Globus pallidus (tissue), 1 donor: ENCODE results near the gene DPEP1.
"Not testable (repeated sequence)": the region's sequence is repeated elsewhere in the genome, so short reads cannot be mapped to it uniquely, and the experiment has no call there.

ENCODE experiments used
- DNase-seq: peaks from one replicate; pipeline ENCODE4 v3.0.0-alpha.2; 2015; ENCODE audit warnings: low spot score

The DPEP1 gene

DNA sequence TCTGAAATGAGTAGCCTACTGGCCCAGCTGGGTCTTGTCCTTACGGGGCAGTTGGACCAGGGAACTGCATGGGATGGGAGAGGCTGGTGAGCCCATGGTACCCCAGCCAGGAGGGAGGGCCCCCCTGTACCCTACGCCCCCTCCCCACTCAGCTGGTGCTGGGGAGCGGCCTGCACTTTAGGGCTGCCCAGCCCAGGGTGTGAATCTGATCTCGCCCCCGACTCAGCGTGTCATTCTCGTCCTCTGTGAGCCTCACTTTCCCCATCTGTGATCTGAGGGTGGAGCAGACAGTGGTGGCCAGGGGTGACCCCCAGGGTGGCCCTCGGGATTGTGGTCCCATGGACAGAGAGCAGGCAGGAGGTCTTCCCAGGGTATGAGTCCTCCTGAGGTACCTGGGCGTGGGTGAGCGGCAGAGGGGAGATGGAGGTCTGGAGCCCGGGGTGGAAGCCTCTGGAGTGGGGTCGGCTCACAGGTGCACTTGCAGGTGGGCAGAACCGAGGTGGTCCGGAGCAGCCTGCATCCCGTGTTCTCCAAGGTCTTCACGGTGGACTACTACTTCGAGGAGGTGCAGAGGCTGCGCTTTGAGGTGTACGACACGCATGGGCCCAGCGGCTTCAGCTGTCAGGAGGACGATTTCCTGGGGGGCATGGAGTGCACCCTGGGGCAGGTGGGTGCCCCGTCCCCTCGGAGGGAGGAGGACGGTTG lies 36.2 kb upstream of the DPEP1 start:
- DNase-seq = no peak

DNA sequence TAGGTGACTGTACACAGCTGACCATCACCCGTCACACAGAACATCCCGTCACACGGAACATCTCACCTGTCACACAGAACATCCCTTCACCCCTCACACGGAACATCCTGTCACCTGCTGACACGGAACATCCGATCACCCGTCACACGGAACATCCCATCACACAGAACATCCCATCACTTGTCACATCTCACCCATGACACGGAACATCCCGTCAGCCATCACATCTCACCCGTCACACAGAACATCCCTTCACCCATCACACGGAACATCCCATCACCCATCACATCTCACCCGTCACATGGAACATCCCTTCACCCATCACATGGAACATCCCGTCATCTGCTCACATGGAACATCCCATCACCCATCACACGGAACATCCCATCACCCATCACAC lies 34.1 kb upstream of the DPEP1 start:
- no peak for DNase-seq

DNA sequence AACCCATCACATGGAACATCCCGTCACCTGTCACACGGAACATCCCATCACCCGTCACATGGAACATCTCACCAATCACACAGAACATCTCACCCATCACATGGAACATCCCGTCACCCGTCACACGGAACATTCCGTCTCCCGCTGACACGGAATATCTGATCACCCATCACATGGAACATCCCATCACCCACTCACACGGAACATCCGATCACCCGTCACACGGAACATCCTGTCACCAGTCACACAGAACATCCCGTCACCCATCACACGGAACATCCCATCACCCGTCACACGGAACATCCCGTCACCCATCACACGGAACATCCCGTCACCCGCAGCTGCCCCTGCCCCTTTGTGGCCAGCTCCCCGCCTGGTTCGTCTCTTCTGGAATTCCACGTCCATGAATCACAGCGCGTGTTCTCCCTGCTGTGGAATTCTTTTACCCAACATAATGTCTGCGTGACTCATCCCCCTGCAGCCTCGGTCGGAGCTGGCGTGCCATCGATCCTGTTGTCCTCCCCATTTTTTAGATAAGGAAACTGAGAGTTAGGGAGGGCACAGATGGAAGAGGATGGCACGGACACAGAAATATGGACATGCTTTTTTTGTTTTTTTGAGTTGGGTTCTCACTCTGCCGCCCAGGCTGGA lies 32.3 kb upstream of the DPEP1 start:
- no peak for DNase-seq

DNA sequence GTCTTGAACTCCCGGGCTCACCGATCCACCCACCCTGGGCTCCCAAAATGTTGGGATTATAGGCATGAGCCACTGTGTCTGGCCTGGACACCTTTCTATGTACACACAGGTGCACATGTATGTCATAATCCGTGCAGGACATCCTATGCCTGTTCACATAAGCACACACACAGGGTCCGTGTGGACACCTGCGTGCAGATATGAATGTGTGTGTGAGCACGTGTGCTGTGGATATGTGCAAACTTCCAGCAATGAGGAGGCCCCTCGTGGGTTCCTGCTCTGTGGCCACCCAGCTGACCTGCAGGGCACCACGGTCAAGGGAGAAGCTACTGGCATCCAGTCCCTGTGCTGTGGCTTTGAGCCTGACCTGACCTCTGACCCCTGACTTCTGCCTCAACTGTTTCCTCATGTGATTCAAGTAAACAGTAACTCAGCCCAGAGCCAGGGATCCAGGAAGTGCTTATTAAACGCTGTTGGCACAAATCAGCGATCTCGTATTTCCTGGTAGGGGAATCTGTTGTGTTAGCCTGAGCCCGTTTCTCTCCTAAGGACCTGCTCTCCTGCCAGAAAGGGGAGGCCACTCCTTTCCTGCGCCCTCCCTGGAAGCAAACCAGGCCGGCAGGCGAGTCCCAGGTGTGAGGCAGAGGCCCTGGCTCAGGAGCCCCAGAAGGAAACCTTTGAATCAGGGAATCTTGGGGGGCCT lies 31.4 kb upstream of the DPEP1 start:
- no peak for DNase-seq

DNA sequence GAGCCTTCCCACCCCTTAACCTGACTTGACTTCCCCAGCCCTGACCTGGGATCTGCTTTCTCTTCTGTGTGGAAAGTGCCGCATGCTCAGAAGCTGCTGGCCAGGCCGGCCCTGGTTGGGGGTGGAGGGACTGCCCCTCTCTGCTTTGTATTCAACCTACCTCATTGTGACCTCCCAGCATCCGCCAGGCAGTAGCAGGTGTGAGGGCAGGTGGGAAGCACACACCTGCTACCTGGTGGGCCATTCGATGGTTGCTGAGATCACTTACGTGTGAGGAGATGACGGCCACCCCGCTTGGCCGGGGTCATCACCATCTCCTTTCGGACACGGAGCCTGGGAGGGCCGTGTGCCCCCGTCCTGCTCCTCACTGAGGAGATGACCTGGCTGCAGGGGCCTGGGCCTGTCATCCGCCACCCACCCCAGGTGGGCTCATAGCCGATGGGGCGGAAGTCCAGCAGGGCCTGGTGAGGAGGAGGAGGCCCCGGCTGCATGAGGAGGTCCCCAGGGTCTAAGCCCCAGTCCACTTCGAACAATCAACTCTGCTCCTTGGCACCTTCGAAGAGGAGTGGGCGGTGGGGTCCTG lies 30.7 kb upstream of the DPEP1 start:
- no peak for DNase-seq

DNA sequence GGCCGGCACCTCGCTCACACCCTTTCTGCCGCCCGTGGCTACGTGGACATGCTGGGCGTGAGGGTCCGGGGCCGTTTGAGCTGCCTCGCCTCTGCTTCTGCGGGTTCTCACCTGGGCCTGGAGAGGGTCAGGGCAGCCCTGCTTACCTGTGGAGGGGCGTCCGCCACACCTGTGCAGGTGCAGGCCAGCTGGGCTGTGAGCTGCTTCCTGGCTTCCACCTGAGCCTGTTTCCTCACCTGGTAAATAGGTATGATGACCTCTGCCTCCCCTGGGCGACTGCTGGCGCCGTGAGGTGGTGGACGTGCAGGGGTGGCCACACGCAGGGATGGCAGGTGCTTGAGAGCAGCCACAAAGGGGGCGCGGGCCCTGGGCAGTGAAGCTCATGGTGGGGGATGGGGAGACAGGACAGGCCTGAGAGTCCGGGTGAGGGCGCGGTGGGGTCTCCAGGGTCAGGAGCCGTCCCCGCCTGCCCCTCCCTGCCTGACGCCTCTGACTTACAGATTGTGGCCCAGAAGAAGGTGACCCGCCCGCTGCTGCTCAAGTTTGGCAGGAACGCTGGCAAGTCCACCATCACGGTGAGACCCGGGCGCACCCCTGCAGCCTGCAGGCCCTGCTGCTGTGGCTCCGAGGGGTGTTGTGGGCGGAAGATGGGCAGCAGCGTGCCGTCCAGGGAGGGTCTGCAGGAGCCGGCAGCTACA lies 30.1 kb upstream of the DPEP1 start:
- DNase-seq = no peak

DNA sequence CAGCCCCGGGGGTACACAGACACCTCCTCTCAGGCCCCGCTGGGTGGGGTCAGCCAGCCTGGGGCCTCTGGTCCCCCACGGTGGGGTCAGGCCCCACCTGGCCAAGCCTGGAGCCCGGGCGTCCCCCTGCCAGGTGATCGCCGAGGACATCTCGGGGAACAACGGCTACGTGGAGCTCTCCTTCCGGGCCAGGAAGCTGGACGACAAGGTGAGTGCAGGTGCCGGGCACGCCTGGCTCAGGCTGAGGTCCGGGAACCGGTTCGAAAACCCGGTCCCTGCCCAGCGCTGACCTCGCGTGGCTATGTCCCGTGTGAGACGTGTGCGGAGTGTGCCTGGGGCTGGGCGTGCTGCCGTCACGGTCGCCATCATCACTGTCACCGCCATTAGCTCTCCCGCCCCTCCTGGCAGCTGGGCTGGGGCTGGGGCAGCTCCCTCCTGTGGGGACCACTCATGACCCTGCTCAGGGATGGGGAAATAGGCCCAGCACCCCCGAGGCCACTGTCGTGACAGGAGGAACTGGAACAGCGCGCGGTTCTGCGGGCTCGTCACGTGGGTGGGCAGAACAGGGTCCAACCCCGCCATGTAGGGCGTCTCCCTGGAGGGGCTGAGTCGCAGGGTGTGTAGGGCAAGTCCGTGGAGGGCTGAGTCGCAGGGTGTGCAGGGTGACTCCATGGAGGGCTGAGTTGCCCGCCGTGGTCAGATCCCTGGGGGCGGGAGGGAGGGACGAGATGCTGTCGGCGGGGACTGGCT lies 29.4 kb upstream of the DPEP1 start:
- no peak for DNase-seq

DNA sequence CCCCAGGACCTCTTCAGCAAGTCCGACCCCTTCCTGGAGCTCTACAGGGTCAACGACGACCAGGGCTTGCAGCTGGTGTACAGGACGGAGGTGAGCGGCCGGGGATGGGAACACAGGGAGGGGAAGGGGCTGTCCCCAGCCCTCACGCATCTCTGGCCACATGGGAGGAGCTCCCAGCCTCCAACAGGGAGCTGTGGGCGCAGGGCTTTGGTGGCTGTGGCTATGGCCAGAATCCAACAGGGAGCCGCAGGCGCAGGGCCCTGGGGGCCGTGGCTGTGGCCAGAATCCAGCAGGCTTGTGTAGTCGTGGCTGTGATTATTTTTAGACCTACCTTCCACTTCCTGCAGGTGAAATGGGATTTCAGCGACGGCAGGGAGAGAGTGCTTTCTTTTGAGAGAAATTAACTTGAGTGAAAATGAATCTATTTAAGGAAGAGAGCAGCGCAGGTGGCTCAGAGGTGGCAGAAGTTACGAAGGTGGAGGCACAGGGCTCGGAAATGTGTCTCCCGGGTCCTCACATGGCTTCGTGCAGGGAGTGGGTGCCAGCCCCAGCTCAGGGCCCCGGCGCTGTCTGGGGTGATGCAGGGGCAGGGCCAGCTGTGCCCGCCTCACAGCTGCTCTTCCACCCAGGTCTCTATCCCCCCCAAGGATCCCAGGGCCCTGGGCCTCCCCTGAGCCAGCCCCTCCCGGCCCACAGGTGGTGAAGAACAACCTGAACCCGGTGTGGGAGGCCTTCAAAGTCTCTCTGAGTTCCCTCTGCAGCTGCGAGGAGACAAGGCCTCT lies 28.5 kb upstream of the DPEP1 start:
- DNase-seq = no peak

DNA sequence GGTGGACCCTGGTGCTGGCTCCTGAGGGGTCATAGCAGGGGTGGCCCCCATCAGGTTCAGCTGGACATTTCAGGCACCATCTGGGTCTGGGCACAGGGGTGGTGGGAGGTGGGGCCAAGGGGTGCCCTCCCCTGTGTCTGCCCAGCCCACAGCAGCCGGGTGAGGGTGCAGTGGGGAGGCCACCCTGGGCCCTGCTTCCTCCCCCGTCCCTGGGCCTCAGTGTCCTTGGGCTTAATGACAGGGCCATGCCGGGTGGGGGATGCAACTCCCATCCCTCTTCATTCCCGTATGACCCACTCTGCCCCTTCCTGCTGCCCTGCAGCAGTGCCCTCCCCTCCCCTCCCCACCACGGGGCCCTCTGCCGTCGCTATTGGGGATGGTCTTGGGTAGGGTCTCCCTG lies 27.2 kb upstream of the DPEP1 start:
- DNase-seq = no peak

DNA sequence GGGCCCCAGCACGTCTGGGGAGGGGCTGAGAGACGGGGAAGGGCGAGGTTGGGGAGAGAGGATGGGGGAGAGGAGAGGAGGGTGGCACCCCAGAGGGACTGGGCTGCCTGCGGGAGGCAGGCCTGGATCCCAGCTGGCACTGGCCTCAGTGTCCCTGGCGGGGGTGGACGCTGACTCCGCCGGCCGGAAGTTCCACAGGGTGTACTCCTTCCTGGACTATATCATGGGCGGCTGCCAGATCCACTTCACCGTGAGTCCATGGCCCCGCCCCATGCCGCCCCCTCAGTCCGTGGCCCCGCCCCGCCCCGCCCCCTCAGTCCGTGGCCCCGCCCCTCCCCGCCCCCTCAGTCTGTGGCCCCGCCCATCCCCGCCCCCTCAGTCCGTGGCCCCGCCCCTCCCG lies 26.6 kb upstream of the DPEP1 start:
- DNase-seq = no peak

DNA sequence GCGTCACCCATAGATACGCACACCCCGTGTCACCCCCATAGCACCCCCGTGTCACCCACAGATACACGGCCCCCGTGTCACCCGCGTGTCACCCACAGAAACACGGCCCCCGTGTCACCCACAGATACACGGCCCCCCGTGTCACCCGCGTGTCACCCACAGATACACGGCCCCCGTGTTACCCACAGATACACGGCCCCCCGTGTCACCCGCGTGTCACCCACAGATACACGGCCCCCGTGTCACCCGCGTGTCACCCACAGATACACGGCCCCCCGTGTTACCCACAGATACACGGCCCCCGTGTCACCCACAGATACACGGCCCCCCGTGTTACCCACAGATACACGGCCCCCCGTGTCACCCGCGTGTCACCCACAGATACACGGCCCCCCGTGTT lies 25.8 kb upstream of the DPEP1 start:
- not testable (repeated sequence) for DNase-seq

DNA sequence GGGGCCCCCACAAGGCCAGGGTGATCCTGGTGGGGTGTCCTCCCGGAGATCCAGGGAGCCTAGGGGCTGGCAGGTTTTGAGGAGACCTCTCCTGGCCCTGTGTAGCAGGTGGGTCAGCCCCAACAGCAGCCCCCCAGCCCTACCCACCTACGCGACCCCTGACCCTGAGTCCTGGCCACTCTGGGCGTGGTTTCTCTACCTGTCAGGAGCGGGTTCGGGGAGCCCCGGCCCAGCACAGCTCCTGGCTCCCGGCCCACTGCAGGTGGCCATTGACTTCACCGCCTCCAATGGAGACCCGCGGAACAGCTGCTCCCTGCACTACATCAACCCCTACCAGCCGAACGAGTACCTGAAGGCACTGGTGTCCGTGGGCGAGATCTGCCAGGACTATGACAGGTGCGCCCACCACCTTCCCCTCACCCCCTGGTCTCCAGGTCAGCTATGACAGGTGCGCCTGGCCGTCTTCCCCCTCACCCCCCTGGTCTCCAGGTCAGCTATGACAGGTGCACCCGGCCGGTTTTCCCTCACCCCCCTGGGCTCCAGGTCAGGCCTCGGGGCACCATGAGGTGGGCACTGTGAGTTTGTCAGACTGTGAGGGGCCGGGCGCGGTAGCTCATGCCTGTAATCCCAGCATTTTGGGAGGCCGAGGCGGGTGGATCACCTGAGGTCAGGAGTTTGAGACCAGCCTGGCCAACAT lies 24.9 kb upstream of the DPEP1 start:
- DNase-seq = no peak

DNA sequence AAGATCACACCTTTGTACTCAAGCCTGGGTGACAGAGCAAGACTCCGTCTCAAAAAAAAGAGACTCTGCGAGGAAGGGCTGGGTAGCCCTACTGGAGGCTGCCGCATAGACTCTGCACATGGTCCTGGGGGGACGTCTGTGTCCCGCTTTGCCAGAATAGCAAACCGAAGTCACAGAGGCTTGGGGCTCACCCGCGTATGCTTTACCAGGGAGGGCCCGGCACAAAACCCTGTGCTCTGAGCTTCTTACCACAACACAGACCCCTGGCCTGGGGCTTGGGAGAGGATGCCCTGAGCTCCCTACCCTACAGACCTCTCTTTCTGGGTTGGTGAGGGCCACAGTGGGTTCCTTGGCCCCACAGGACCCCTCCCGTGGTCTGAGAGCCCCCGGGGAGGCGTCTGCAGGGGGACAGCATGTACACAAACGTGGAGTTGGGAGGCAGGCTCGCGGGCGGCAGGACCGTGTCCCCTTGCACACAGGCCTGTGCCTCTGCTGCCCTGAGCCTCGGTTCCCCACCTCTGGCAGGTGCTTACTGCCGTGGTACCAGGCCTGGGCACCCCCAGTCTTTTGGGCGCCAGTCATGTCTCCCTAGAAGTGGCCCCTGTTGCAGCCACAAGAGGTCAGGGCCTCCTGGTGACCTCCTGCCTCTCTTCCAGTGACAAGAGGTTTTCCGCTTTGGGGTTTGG lies 24.1 kb upstream of the DPEP1 start:
- DNase-seq = no peak

DNA sequence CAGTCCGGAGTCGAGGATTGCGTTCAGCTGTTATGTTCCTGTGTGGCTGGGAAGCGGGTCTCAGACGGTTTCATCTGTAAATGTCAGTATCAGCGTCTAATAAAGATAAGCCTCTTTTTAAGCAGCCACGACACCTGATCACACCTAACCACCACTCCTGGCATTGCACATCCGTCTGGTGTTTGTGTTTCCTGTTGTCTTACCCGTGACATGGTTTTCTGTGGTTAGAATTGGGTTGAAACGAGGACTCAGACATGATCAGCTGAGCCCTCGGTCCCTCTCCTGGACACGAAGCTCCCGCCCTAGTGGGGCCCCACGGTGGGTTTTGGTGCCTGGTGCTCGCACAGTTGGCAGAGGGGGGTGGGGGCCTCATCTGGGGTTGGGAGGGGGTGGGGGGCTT lies 19.6 kb upstream of the DPEP1 start:
- no peak for DNase-seq

DNA sequence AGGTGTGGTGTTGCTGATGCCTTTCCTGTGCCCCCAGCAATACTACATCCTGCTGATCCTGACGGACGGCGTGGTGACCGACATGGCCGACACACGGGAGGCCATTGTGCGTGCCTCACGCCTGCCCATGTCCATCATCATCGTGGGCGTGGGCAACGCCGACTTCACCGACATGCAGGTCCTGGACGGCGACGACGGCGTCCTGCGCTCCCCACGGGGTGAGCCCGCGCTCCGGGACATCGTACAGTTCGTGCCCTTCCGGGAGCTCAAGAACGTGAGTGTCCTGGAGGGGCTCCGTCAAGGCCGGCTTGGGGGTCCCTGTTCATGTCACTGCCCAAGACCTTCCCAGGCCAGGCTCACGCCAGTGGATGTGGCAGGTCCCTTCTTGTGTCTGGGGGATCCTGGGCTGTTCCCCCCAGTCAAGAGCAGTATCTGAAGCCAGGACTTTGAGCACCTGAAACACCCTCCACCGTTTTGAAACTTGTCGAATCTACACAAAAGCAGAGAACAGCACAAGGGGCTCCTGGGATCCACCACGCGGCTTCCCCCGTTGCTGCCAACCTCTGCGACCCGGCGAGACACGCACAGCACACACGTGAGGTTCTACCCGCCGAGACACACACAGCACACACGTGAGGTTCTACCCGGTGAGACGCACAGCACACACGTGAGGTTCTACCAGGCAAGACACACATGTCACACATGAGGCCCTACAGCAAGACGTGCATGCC lies 17.9 kb upstream of the DPEP1 start:
- no peak for DNase-seq

DNA sequence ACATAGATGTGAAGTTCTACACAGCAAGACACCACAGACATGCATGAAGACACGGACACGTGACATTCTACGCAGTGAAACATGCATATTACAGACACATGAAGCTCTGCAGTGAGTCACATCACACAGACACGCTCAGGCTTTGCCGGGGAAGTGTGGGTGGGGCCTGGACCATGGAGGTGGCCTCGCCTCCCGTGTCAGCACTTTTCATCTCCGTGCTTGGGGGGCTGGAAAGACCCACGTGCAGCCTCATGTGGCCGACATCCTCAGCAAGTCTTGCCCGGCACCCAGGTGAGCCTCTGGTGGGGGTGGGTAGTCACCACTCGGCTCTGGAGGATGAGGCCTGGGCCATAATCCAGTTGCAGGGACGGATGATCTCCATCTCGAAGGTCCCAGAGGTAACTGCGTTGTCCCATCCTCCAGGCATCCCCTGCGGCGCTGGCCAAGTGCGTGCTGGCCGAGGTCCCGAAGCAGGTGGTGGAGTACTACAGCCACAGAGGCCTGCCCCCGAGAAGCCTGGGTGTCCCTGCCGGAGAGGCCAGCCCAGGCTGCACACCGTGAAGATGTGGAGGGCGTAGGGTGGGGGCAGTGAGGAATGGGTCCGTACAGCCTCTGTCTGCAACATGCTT lies 17.3 kb upstream of the DPEP1 start:
- no peak for DNase-seq

DNA sequence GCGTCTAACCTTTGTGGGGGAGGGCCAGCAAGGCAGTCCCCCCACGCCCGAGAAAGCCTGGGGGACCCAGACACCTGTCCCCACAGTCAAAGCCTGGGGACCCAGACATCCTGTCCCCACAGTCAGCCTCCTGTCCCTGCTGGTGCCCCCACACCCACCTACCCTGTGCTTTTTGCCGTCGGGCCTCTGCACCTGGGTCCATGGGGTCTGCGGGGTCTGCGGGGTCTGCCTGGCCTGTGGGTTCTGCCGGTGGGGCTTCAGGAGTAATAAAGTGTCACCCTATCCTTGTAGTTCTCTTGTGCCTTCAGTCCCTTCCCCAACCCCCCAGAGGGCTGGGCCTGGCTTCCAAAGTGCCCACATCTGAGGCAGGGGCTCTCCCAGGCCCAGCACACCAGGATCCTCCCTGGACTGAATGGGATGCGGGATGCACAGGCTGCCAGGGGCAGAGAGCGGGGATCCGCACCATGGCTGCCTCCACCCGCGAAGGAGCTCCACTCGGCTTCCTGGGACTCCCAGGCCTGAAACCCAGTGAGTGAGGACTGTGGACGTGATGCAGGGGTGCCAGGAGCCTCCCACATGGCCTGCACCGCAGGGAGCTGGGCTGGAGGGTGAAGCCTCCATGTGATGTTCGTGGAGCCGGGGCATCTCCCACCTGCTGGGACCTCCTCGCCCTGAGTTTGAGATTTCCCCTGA lies 16.3 kb upstream of the DPEP1 start:
- DNase-seq = no peak

DNA sequence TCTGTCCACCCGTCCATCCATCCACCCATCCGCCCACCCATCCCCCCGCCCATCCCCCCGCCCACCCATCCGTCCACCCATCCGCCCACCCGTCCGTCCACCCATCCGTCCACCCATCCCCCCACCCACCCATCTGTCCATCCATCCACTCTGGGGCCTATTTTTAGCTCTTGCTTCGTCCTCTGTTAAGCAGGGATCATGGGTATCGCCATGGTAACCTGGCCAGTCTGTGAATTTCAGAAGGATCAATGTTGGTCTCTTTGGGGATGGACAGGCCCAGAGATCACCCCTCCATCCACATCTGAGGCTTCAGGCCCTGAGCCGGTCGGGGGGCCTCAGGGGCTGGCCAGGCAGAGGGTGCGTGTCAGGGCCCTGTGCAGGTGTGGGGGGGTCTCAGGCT lies 15.2 kb upstream of the DPEP1 start:
- no peak for DNase-seq
